Fibroblast of lung (primary cell): ENCODE results near the gene C4orf46. TPM values are rescaled to one million over a fixed set of nuclear protein-coding genes. Genes with fewer than 3 reads are reported as not detected.

Source experiments
- DNase-seq, 2 donors: peaks; one replicate each; pipeline versions ENCODE4 v3.0.0 to v3.0.0-alpha.2; 2010; ENCODE audit warnings: low read depth in 2 of 2
- H2AFZ ChIP-seq: 2 replicates; pipeline ENCODE4 v1.5.1; 2012; ENCODE audit warnings: low read length, control low read depth, inconsistent platforms
- H3K27ac ChIP-seq: 2 replicates; pipeline ENCODE4 v1.5.1; 2011; ENCODE audit warnings: low read length, control low read depth; ENCODE audit not compliant: insufficient read depth
- H3K27me3 ChIP-seq: 2 replicates; pipeline ENCODE4 v1.5.1; 2011; ENCODE audit warnings: mild to moderate bottlenecking, low read length; ENCODE audit not compliant: control insufficient read depth, insufficient read depth
- H3K36me3 ChIP-seq: 2 replicates; pipeline ENCODE4 v1.5.1; 2011; ENCODE audit warnings: low read length; ENCODE audit not compliant: control insufficient read depth, insufficient read depth
- H3K4me1 ChIP-seq: 2 replicates; pipeline ENCODE4 v1.5.1; 2011; ENCODE audit warnings: low read length; ENCODE audit not compliant: control insufficient read depth, insufficient read depth; ENCODE audit errors: extremely low read depth
- H3K4me2 ChIP-seq: 2 replicates; pipeline ENCODE4 v1.5.1; 2011; ENCODE audit warnings: low read length, control low read depth; ENCODE audit not compliant: insufficient read depth; ENCODE audit errors: extremely low read depth
- H3K4me3 ChIP-seq, 4 experiments: fragments of 200-600 bp in 1 of 4; sonication (generic) in 1 of 4; replicated peaks in 1 of 4; 2 replicates each; pipeline ENCODE4 v1.5.1; 2011 to 2016; ENCODE audit warnings: low read length in 4 of 4, low read depth in 3 of 4, mild to moderate bottlenecking in 3 of 4, control low read depth in 2 of 4, inconsistent platforms in 1 of 4, mixed read lengths in 1 of 4; ENCODE audit not compliant: insufficient read depth in 1 of 4; ENCODE audit errors: control extremely low read depth in 1 of 4
- H3K79me2 ChIP-seq: 2 replicates; pipeline ENCODE4 v1.5.1; 2012; ENCODE audit warnings: mild to moderate bottlenecking, low read length, inconsistent platforms; ENCODE audit not compliant: control insufficient read depth, insufficient read depth
- H3K9ac ChIP-seq: 2 replicates; pipeline ENCODE4 v1.5.1; 2011; ENCODE audit warnings: mild to moderate bottlenecking, low read length, control low read depth; ENCODE audit not compliant: insufficient read depth
- H3K9me3 ChIP-seq: 2 replicates; pipeline ENCODE4 v1.5.1; 2012; ENCODE audit warnings: low read depth, low read length; ENCODE audit not compliant: control insufficient read depth, insufficient read depth
- H4K20me1 ChIP-seq: 2 replicates; pipeline ENCODE4 v1.5.1; 2011; ENCODE audit warnings: low read length; ENCODE audit not compliant: control insufficient read depth, insufficient read depth; ENCODE audit errors: extremely low read depth
- CTCF ChIP-seq, 2 donors: IDR thresholded peaks in 1 of 2; conservative IDR thresholded peaks in 1 of 2; 1 replicate in 1 of 2; 2 replicates in 1 of 2; pipeline ENCODE4 v1.5.1; 2011 to 2012; ENCODE audit warnings: low read length in 2 of 2, control low read depth in 1 of 2, inconsistent platforms in 1 of 2, low read depth in 1 of 2, mild to moderate bottlenecking in 1 of 2
- EZH2 ChIP-seq: IDR thresholded peaks from 2 replicates; pipeline ENCODE4 v1.5.1; 2012; ENCODE audit warnings: low read length, control low read depth, mild to moderate bottlenecking; ENCODE audit errors: missing control alignments
- polyA plus RNA-seq, 2 donors: library from polyadenylated mRNA; depleted of rRNA in 1 of 2; stranded (reverse) in 1 of 2; unstranded in 1 of 2; fragments of >200 nt; gene quantifications; 2 replicates each; pipeline ENCODE4 v1.2.1, GENCODE V29; 2011 to 2012; ENCODE audit warnings: missing spikeins in 1 of 2
- total RNA-seq: library from RNA; depleted of rRNA; stranded (reverse); fragments of >200 nt; gene quantifications from 2 replicates; pipeline ENCODE4 v1.2.1, GENCODE V29; 2014

The C4orf46 gene
- total and polyA plus RNA-seq, 2 donors (not counting 1 experiment from before 2014, with no cell fraction given), result 11.2 to 11.8 TPM

- no peak for DNase-seq
- Histone ChIP-seq H3K79me2 (no peaks in the 10 kb centered on the region), H3K4me3 (no peak overlapping the region), H3K4me2 (no peak overlapping the region), H3K36me3 (no peaks in the 10 kb centered on the region), H3K9ac (no peak overlapping the region), H3K9me3 (no peaks in the 10 kb centered on the region), H3K27ac (no peak overlapping the region), H4K20me1 (no peaks in the 10 kb centered on the region), H2AFZ (no peak overlapping the region), H3K4me1 (no peaks in the 10 kb centered on the region), H3K27me3 (no peaks in the 10 kb centered on the region)
- TF ChIP-seq CTCF (conservative IDR thresholded peaks at IDR 0.05 in 1 of 2, IDR thresholded peaks at IDR 0.05 in 1 of 2; ENCODE audit: low read depth in 1 of 2, low read length in 2 of 2) (no peak), EZH2 (no peak)
Observed at GRCh38 chr4:158657291-158657690, 14.4 kb downstream of the C4orf46 start.

- no peaks in the 10 kb centered on the region for H3K36me3 ChIP-seq
- H3K4me3 ChIP-seq, result no peak overlapping the region
- H3K9ac ChIP-seq, result no peak overlapping the region
- TF ChIP-seq EZH2 (no peak), CTCF (conservative IDR thresholded peaks at IDR 0.05 in 1 of 2, IDR thresholded peaks at IDR 0.05 in 1 of 2; ENCODE audit: low read depth in 1 of 2, low read length in 2 of 2) (no peak)
- H3K27me3 ChIP-seq, result no peaks in the 10 kb centered on the region
- H3K4me1 ChIP-seq, result no peaks in the 10 kb centered on the region
- no peak for DNase-seq
- H2AFZ ChIP-seq, result no peak overlapping the region
- H3K79me2 ChIP-seq, result no peaks in the 10 kb centered on the region
- no peak overlapping the region for H3K4me2 ChIP-seq
- no peaks in the 10 kb centered on the region for H4K20me1 ChIP-seq
- H3K27ac ChIP-seq, result no peak overlapping the region
- H3K9me3 ChIP-seq, result no peaks in the 10 kb centered on the region
Observed at GRCh38 chr4:158656439-158656838, 15.2 kb downstream of the C4orf46 start.

GRCh38 chr4:158652920-158653319, 18.8 kb downstream of the C4orf46 start:
- H3K4me2 ChIP-seq, result peak overlapping the region; percentile 90
- no peaks in the 10 kb centered on the region for H3K27me3 ChIP-seq
- H3K36me3 ChIP-seq, result no peaks in the 10 kb centered on the region
- H3K79me2 ChIP-seq, result no peaks in the 10 kb centered on the region
- TF ChIP-seq EZH2, result no peak
- no peak for TF ChIP-seq CTCF (conservative IDR thresholded peaks at IDR 0.05 in 1 of 2, IDR thresholded peaks at IDR 0.05 in 1 of 2; ENCODE audit: low read depth in 1 of 2, low read length in 2 of 2)
- H3K4me3 ChIP-seq, result peak overlapping the region in 3 of 4 experiments; percentile 34 to 38 (median 38)
- no peaks in the 10 kb centered on the region for H3K9me3 ChIP-seq
- no peak overlapping the region for H3K27ac ChIP-seq
- H3K4me1 ChIP-seq, result no peaks in the 10 kb centered on the region
- DNase-seq, result peak in 1 of 2 donors; percentile 17
- H4K20me1 ChIP-seq, result no peaks in the 10 kb centered on the region
- H3K9ac ChIP-seq, result no peak overlapping the region
- peak overlapping the region; percentile 92 for H2AFZ ChIP-seq
